MM.1S (cell line): ENCODE data around the gene APOB.

Experiments used
- DNase-seq: peaks from one replicate; pipeline ENCODE4 v3.0.0-alpha.2; 2015
- H2AFZ ChIP-seq: fragments of 300-600 bp; sonication (generic); 2 replicates; pipeline ENCODE4 v1.6.0; 2016; ENCODE audit warnings: antibody characterized with exemption, low read length
- H3F3A ChIP-seq: fragments of 300-600 bp; sonication (generic); 2 replicates; pipeline ENCODE4 v1.6.1; 2016; ENCODE audit warnings: mild to moderate bottlenecking, antibody characterized with exemption, low read length, moderate library complexity, mixed read lengths; ENCODE audit not compliant: insufficient read depth
- H3K27ac ChIP-seq: fragments of 300-600 bp; sonication (generic); 2 replicates; pipeline ENCODE4 v1.5.1; 2016; ENCODE audit warnings: mild to moderate bottlenecking, low read length
- H3K27me3 ChIP-seq: fragments of 300-600 bp; sonication (generic); replicated peaks from 2 replicates; pipeline ENCODE4 v1.6.0; 2016; ENCODE audit warnings: low read length; ENCODE audit not compliant: insufficient read depth
- H3K36me3 ChIP-seq: fragments of 300-600 bp; sonication (generic); replicated peaks from 2 replicates; pipeline ENCODE4 v1.6.1; 2016; ENCODE audit warnings: mild to moderate bottlenecking, low read length, mixed read lengths; ENCODE audit not compliant: insufficient read depth
- H3K4me1 ChIP-seq: fragments of 300-600 bp; sonication (generic); 2 replicates; pipeline ENCODE4 v1.6.1; 2016; ENCODE audit warnings: low read length, mixed read lengths
- H3K4me2 ChIP-seq: fragments of 300-600 bp; sonication (generic); 2 replicates; pipeline ENCODE4 v1.6.0; 2016; ENCODE audit warnings: low read depth, low read length
- H3K4me3 ChIP-seq: fragments of 300-600 bp; sonication (generic); 2 replicates; pipeline ENCODE4 v1.5.1; 2016; ENCODE audit warnings: low read length, mixed read lengths
- H3K79me2 ChIP-seq: fragments of 300-600 bp; sonication (generic); 2 replicates; pipeline ENCODE4 v1.6.1; 2016; ENCODE audit warnings: mixed run types, low read length, mixed read lengths
- H3K9ac ChIP-seq: fragments of 300-600 bp; sonication (generic); 2 replicates; pipeline ENCODE4 v1.6.1; 2016; ENCODE audit warnings: low read length, mixed read lengths
- H3K9me2 ChIP-seq: fragments of 300-600 bp; sonication (generic); replicated peaks from 2 replicates; pipeline ENCODE4 v1.6.1; 2016; ENCODE audit warnings: mild to moderate bottlenecking, low read length, mixed read lengths; ENCODE audit not compliant: insufficient read depth
- H3K9me3 ChIP-seq: fragments of 300-600 bp; sonication (generic); replicated peaks from 2 replicates; pipeline ENCODE4 v1.6.1; 2016; ENCODE audit warnings: mild to moderate bottlenecking, low read length, mixed read lengths; ENCODE audit not compliant: insufficient read depth
- H4K20me1 ChIP-seq: fragments of 300-600 bp; sonication (generic); 2 replicates; pipeline ENCODE4 v1.6.1; 2016; ENCODE audit warnings: mild to moderate bottlenecking, low read length, moderate library complexity, mixed read lengths; ENCODE audit not compliant: insufficient read depth
- CTCF ChIP-seq: fragments of 300-600 bp; sonication (generic); IDR thresholded peaks from 2 replicates; pipeline ENCODE4 v1.5.1; 2016; ENCODE audit warnings: antibody characterized with exemption, low read length, mixed read lengths
- EZH2 ChIP-seq: fragments of 300-600 bp; sonication (generic); optimal IDR thresholded peaks from 2 replicates; pipeline ENCODE3; 2017; ENCODE audit warnings: low read depth, mild to moderate bottlenecking, antibody characterized with exemption, low read length, mixed read lengths
- EZH2phosphoT487 ChIP-seq: fragments of 300-600 bp; sonication (generic); IDR thresholded peaks from 2 replicates; pipeline ENCODE4 v1.6.1; 2018; ENCODE audit warnings: antibody characterized with exemption, low read length

Gene APOB

GRCh38 chr2:20972792-20973565, 70.9 kb downstream of the APOB start:
- no peak overlapping the region for H3K4me3 ChIP-seq
- no peaks in the 10 kb centered on the region for H3K9me3 ChIP-seq
- H3K4me2 ChIP-seq, result no peak overlapping the region
- no peak for DNase-seq
- H3K36me3 ChIP-seq, result no peaks in the 10 kb centered on the region
- H3K4me1 ChIP-seq, result no peaks in the 10 kb centered on the region
- no peak overlapping the region for H2AFZ ChIP-seq
- no peaks in the 10 kb centered on the region for H3K79me2 ChIP-seq
- H3K9ac ChIP-seq, result no peak overlapping the region
- TF ChIP-seq CTCF (no peak), EZH2 (no peak), EZH2phosphoT487 (no peak)
- H3F3A ChIP-seq, result no peaks in the 10 kb centered on the region
- H3K27ac ChIP-seq, result no peak overlapping the region
- H3K9me2 ChIP-seq, result no peaks in the 10 kb centered on the region
- no peaks in the 10 kb centered on the region for H4K20me1 ChIP-seq
- no peaks in the 10 kb centered on the region for H3K27me3 ChIP-seq

- no peaks in the 10 kb centered on the region for H3K9me2 ChIP-seq
- H4K20me1 ChIP-seq, result no peaks in the 10 kb centered on the region
- no peak for DNase-seq
- no peak overlapping the region for H3K9ac ChIP-seq
- no peaks in the 10 kb centered on the region for H3K79me2 ChIP-seq
- no peaks in the 10 kb centered on the region for H3K36me3 ChIP-seq
- no peak overlapping the region for H3K4me2 ChIP-seq
- H3K4me1 ChIP-seq, result no peaks in the 10 kb centered on the region
- no peak overlapping the region for H2AFZ ChIP-seq
- no peak for TF ChIP-seq EZH2
- no peak for TF ChIP-seq CTCF
- TF ChIP-seq EZH2phosphoT487, result no peak
- no peaks in the 10 kb centered on the region for H3F3A ChIP-seq
- H3K4me3 ChIP-seq, result no peak overlapping the region
- H3K27ac ChIP-seq, result no peak overlapping the region
- H3K27me3 ChIP-seq, result no peaks in the 10 kb centered on the region
- no peaks in the 10 kb centered on the region for H3K9me3 ChIP-seq
These were observed 71.8 kb downstream of the APOB start for GRCh38 chr2:20972110-20972509.

GRCh38 chr2:20970068-20970467, 73.8 kb downstream of the APOB start:
- H3F3A ChIP-seq, result no peaks in the 10 kb centered on the region
- no peaks in the 10 kb centered on the region for H4K20me1 ChIP-seq
- no peak for TF ChIP-seq EZH2phosphoT487
- no peak for TF ChIP-seq CTCF
- TF ChIP-seq EZH2, result no peak
- no peak overlapping the region for H3K27ac ChIP-seq
- no peak overlapping the region for H2AFZ ChIP-seq
- no peak overlapping the region for H3K4me2 ChIP-seq
- no peaks in the 10 kb centered on the region for H3K9me3 ChIP-seq
- H3K27me3 ChIP-seq, result no peaks in the 10 kb centered on the region
- H3K9ac ChIP-seq, result no peak overlapping the region
- H3K4me1 ChIP-seq, result peaks cover 7% of the 10 kb centered on the region; the same call in 1 of the 2 replicates
- H3K79me2 ChIP-seq, result no peaks in the 10 kb centered on the region
- H3K36me3 ChIP-seq, result no peaks in the 10 kb centered on the region
- no peak for DNase-seq
- no peaks in the 10 kb centered on the region for H3K9me2 ChIP-seq
- H3K4me3 ChIP-seq, result no peak overlapping the region
